Panc1 (cell line): ENCODE data around the gene LRRK1. TPM values are rescaled to one million over a fixed set of nuclear protein-coding genes. Genes with fewer than 3 reads are reported as not detected.

Experiments used
- ATAC-seq: fragments of 200-7000 bp; cut with Tn5 transposase; 2 replicates; pipeline ENCODE4 v1.9.1; 2020; ENCODE audit warnings: mild to moderate bottlenecking, moderate library complexity
- BruUV-seq: library from RNA; stranded (reverse); fragments of 400-500 nt; replicated peaks from 2 replicates; lab custom pipeline; 2021; lab: Mats Ljungman, UMichigan
- CTCF ChIA-PET: fragments of 300-600 bp; sonication (Branson Sonifier 250); formaldehyde crosslinking; loops from one replicate; lab custom pipeline; 2022; ENCODE audit warnings: antibody characterized with exemption; lab: Charles Lee
- POLR2A ChIA-PET: fragments of 300-600 bp; sonication (Branson Sonifier 250); formaldehyde crosslinking; loops from one replicate; lab custom pipeline; 2022; ENCODE audit warnings: antibody characterized with exemption; lab: Charles Lee
- DNase-seq: peaks from one replicate; pipeline ENCODE4 v3.0.0-alpha.2; 2010; ENCODE audit warnings: low read depth, low spot score
- H3K27ac ChIP-seq: 2 replicates; pipeline ENCODE4 v1.5.1; 2011; ENCODE audit warnings: mild to moderate bottlenecking, low read length, inconsistent platforms
- H3K27me3 ChIP-seq: fragments of 200-500 bp; sonication (Bioruptor generic); 2 replicates; pipeline ENCODE4 v1.6.0; 2014; ENCODE audit warnings: low read length, inconsistent platforms; ENCODE audit not compliant: control insufficient read depth, insufficient read depth
- H3K36me3 ChIP-seq: fragments of 200-500 bp; sonication (Bioruptor generic); 2 replicates; pipeline ENCODE4 v1.5.1; 2014; ENCODE audit warnings: inconsistent platforms, mild to moderate bottlenecking, low read length, moderate library complexity; ENCODE audit not compliant: control insufficient read depth, insufficient read depth
- H3K4me1 ChIP-seq: 2 replicates; pipeline ENCODE4 v1.5.1; 2011; ENCODE audit warnings: inconsistent platforms, mild to moderate bottlenecking, low read length, moderate library complexity; ENCODE audit not compliant: control insufficient read depth, insufficient read depth
- H3K4me3 ChIP-seq, 2 experiments: 2 replicates each; pipeline ENCODE4 v1.5.1; 2011 to 2012; ENCODE audit warnings: low read depth in 2 of 2, low read length in 2 of 2, mild to moderate bottlenecking in 2 of 2, inconsistent platforms in 1 of 2, moderate library complexity in 1 of 2
- H3K9me3 ChIP-seq: fragments of 200-500 bp; sonication (Bioruptor generic); 2 replicates; pipeline ENCODE4 v1.5.1; 2014; ENCODE audit warnings: low read depth, mild to moderate bottlenecking, inconsistent platforms, low read length, moderate library complexity; ENCODE audit not compliant: control insufficient read depth, insufficient read depth
- CTCF ChIP-seq: fragments of 450-650 bp; IDR thresholded peaks from 2 replicates; pipeline ENCODE4 v1.5.1; 2017; ENCODE audit warnings: mild to moderate bottlenecking
- POLR2AphosphoS5 ChIP-seq: IDR thresholded peaks from 2 replicates; pipeline ENCODE4 v1.6.1; 2012; ENCODE audit warnings: mild to moderate bottlenecking, low read depth, low read length, moderate library complexity
- REST ChIP-seq, 2 experiments: IDR thresholded peaks; 2 replicates each; pipeline ENCODE4 v1.6.1; 2011 to 2012; ENCODE audit warnings: low read depth in 2 of 2, control low read depth in 1 of 2, low read length in 1 of 2, mild to moderate bottlenecking in 1 of 2, moderate library complexity in 1 of 2; ENCODE audit not compliant: insufficient read depth in 1 of 2
- SIN3A ChIP-seq: IDR thresholded peaks from 2 replicates; pipeline ENCODE4 v1.6.1; 2012; ENCODE audit warnings: low read depth, mild to moderate bottlenecking, low read length, moderate library complexity, borderline replicate concordance; ENCODE audit not compliant: insufficient read depth
- TCF7L2 ChIP-seq: IDR thresholded peaks from 2 replicates; pipeline ENCODE4 v1.6.1; 2011; ENCODE audit warnings: mild to moderate bottlenecking, low read depth, low read length, inconsistent platforms
- in situ Hi-C: cut with HindIII; loops from 2 replicates; pipeline ENCODE4 v1.10.0; 2016; ENCODE audit warnings: low sequenced_read_pairs, low pct_unique_long_range_greater_than_20kb
- intact Hi-C: fragments of 100-400 bp; cut with micrococcal nuclease; formaldehyde crosslinking; loops from one replicate; pipeline ENCODE4 v1.10.0; 2022; ENCODE audit not compliant: unreplicated experiment
- total RNA-seq: library from RNA; stranded (reverse); gene quantifications from one replicate; pipeline ENCODE4 v1.2.1, GENCODE V29; 2021; ENCODE audit not compliant: unreplicated experiment

LRRK1 gene
- total RNA-seq, 1 experiment from 2014 or later = 88.0 TPM

- peaks cover 23% of the 10 kb centered on the region for H3K36me3 ChIP-seq
These were observed 18.9 kb upstream of the LRRK1 start for GRCh38 chr15:100900136-100900794.

GRCh38 chr15:100900795-100901169 lies 18.4 kb upstream of the LRRK1 start:
- H3K27ac ChIP-seq = no peak overlapping the region
- BruUV-seq = no TSS peak
- TF ChIP-seq SIN3A = no peak
- no peak for TF ChIP-seq POLR2AphosphoS5
- TF ChIP-seq REST (IDR thresholded peaks at IDR 0.05; ENCODE audit: insufficient read depth in 1 of 2, low read depth in 2 of 2, low read length in 1 of 2) = no peak
- no peak for TF ChIP-seq CTCF
- no peak for TF ChIP-seq TCF7L2
- in situ Hi-C loops = no loop called here
- no peaks in the 10 kb centered on the region for H3K9me3 ChIP-seq
- H3K4me3 ChIP-seq = no peak overlapping the region
- POLR2A ChIA-PET = no interaction called here
- intact Hi-C loops = no loop called here
- DNase-seq (no peak), ATAC-seq (no peak)
- no peaks in the 10 kb centered on the region for H3K4me1 ChIP-seq
- CTCF ChIA-PET = no interaction called here
- H3K27me3 ChIP-seq = no peaks in the 10 kb centered on the region
- H3K36me3 ChIP-seq = peaks cover 23% of the 10 kb centered on the region

More at GRCh38 chr15:100900136-100900794, 18.9 kb upstream of the LRRK1 start:
- DNase-seq (no peak), ATAC-seq (no peak)
- POLR2A ChIA-PET = no interaction called here
- no peaks in the 10 kb centered on the region for H3K4me1 ChIP-seq
- CTCF ChIA-PET = no interaction called here
- TF ChIP-seq REST (IDR thresholded peaks at IDR 0.05; ENCODE audit: insufficient read depth in 1 of 2, low read depth in 2 of 2, low read length in 1 of 2) (no peak), POLR2AphosphoS5 (no peak)
- intact Hi-C loops (no loop called here), in situ Hi-C loops (no loop called here)
- BruUV-seq = no TSS peak
- H3K9me3 ChIP-seq = no peaks in the 10 kb centered on the region
- H3K4me3 ChIP-seq = no peak overlapping the region
- no peak overlapping the region for H3K27ac ChIP-seq
- no peaks in the 10 kb centered on the region for H3K27me3 ChIP-seq
